DMS53 (cell line): ENCODE data around the gene B3GALT2.
A peak's percentile ranks its signal among the peaks of the same experiment; 100 is the strongest.

ENCODE experiments used
- DNase-seq: peaks from one replicate; lab custom pipeline; 2025; lab: John Stamatoyannopoulos, UW

The B3GALT2 gene

GRCh38 chr1:193183019-193183627 lies 3.3 kb downstream of the B3GALT2 start:
- DNase-seq, result peak; percentile 80

DNA sequence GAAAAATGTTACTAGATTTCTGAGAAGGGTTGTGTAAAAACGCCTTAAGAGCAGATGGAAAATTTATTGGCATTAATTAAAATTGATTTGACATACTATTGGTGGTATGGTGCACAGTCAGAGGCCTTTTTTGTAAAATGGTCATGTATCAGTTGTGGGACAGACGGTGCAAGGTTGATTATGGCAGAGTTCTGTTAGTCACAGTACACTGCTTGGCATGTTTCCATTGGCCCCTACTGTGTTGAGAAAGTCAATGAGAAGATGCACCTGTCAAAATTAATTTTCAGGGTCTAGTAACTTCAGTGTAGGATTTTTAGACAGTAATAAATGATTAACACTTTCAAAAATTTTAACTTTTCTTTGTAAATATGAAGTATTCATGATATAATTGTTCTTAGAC lies 4.4 kb downstream of the B3GALT2 start:
- no peak for DNase-seq

DNA sequence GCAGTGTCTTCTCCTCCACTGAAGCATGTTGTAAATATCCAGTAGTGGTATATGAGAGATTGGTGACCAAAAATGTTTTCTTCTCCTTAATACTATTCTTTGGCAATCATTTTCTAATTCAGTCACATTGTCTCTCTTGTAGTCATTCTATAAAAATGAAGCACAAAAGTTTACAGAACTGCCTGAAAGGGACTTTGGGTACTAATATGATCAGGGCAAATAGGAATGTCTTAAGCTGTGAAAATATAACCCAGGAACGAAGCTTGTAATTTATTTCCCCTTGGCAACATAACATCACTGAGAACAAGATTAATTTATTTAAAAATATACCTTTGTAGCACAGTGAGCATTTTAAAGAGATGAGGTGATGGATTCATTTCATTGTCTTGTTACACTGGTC lies 4.9 kb downstream of the B3GALT2 start:
- no peak for DNase-seq

- no peak for DNase-seq
Observed at GRCh38 chr1:193179094-193179493, 7.3 kb downstream of the B3GALT2 start.

- no peak for DNase-seq
Observed at GRCh38 chr1:193176788-193177187, 9.6 kb downstream of the B3GALT2 start.

DNA sequence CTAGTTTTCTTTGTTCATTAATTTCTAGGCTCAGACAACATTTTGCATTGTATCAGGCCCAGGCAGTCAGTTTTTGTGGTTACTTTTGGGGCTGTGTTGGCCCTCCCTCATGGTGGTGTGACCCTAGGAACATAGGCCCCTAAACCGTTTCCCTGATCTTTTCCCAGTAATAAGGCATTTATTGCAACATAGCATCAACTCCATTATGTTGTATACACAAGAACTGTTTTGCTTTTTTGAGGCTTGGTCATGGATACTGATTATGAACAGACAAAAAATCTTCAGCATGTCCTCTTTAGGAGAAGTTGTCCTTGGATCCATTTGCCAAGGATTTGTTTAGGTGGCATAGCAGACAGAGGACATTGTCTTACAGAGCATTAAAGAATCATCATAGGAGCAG lies 10.3 kb downstream of the B3GALT2 start:
- no peak for DNase-seq

DNA sequence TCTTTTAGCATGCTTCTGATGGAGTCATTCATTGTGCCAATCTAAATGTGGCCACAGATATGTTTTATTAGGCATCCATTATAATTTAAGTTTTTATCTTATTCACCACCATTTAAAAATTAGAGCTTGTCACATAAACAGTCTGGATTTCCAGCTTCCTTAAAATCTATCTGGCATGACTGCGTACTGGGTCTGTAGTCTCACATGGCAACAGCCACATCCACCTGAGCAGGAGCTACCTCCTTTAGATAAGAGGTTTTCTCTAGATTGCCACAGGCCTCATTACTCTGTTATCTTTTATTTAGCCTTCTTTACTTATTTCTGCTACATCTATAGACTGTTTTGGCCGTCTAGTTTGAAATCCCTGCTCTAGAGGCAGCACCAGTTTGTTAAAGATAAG lies 29.1 kb downstream of the B3GALT2 start:
- DNase-seq, result no peak

DNA sequence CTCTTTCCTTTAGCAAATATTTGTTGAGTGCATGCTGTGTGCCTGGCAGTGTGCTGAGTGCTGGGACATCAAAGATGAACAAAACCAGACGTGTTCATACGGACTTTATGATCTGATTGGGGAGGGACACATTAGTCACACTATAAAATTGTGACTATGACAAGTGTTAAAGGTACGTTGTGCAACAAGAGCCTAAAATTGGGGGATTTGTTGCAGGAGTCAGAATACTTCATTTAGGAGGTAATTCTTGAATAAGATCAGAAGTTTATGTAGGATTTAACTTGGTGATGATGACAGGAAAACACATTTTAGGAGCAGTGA lies 29.6 kb downstream of the B3GALT2 start:
- DNase-seq, result no peak

- no peak for DNase-seq
Observed at GRCh38 chr1:193156117-193156821, 30.1 kb downstream of the B3GALT2 start.

- DNase-seq, result no peak
Observed at GRCh38 chr1:193144999-193145398, 41.4 kb downstream of the B3GALT2 start.

DNA sequence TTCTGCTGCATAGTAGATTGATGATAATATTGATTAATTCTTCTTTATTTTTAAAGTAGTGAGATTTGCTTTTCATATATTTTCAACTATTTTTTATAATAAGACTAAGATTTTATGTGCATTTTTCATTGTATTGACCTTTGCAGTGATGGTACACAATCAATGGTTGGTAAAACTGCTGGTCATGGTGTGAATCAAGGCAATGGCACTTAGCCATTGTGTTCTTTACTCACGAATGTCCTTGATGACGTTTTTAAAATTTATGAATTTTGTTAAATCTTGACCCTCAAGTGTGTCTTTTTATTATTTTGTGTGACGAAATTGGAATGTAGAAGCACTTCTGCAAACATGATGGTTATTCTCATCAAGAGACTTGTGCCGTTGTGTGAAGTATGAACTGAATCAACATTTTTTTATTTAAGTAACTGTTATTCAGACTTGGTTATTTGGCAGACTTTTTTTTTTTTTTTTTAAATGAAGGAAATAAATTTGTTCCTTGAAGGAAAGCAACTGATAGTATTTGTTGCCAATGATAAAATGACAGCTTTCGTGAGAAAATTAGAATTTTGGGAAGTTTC lies 42.0 kb downstream of the B3GALT2 start:
- DNase-seq, result no peak

DNA sequence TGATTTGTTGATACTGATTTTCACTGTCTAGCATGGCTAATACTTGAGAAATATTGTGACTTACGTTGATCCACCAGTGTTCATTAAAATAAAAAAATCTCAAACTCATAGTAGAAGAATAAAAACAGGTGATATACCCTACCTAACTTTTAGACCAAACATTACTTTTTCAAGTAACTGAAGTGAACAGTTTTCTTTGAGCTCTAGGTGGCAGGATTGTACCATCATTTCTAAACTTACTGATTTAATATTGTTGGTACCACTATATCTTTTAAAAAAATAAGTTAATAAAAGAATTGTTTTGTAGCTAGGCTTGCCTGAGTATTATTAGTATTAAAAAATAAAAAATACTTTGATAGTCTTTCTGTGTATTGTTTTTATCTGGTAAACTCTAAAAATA lies 43.1 kb downstream of the B3GALT2 start:
- peak; percentile 15 for DNase-seq

DNA sequence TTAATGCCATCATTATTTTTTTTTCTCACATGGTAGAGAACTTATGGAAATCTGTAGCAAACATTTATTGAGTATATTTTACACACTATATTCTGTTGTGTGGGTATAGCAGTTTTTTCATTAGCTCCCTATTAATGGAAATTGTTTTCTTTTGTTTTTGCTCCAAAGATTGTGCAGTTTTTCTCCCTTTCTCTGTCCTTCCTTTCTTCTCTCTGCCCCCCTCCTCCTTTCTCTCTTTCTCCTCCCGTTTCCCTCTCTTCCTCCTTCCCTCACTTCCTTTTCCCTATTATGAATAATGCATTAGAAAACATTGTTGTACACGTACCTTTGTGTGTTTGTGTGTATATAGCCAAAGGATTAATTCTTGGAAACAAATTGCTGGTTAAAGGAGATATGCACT lies 44.0 kb downstream of the B3GALT2 start:
- DNase-seq, result no peak

DNA sequence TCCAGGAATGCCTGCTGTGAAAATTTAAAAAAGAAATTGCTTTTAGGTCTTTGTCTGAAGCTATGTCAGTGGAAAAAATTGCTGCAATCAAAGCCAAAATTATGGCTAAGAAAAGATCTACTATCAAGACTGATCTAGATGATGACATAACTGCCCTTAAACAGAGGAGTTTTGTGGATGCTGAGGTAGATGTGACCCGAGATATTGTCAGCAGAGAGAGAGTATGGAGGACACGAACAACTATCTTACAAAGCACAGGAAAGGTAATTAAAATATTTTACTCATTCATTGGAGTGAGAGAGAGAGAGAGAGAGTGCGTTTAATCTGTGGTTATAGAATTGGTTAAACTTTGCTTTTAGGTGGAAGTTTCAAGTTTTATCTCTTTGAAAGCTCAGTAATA lies 44.6 kb downstream of the B3GALT2 start:
- no peak for DNase-seq

- no peak for DNase-seq
Observed at GRCh38 chr1:193140254-193140653, 46.2 kb downstream of the B3GALT2 start.

- DNase-seq, result no peak
Observed at GRCh38 chr1:193131266-193131860, 55.0 kb downstream of the B3GALT2 start.
